ENCODE measurements around the gene MAGI1.

MAGI1 gene

GRCh38 chr3:65625305-65625704 is 413.4 kb downstream of the MAGI1 start:
- no peak overlapping the region for H3K4me3 ChIP-seq (replicated peaks; ENCODE audit: insufficient read depth, low read length)
- no peak for TF ChIP-seq POLR2AphosphoS5 (IDR thresholded peaks at IDR 0.05; ENCODE audit: low read depth)
- no peak for TF ChIP-seq SPI1 (IDR thresholded peaks at IDR 0.05; ENCODE audit: borderline replicate concordance, low read depth)
- no peak for TF ChIP-seq CTCF (IDR thresholded peaks at IDR 0.05; ENCODE audit: insufficient read depth, low read length)
- no peak for TF ChIP-seq GABPA (IDR thresholded peaks at IDR 0.05; ENCODE audit: low read depth)
- no peak for TF ChIP-seq REST (IDR thresholded peaks at IDR 0.05; ENCODE audit: insufficient replicate concordance, low read depth)

GRCh38 chr3:65623362-65623761 is 415.4 kb downstream of the MAGI1 start:
- no peaks in the 10 kb centered on the region for H3K27me3 ChIP-seq (ENCODE audit: insufficient read depth, poor library complexity, severe bottlenecking)
- H3K4me3 ChIP-seq (replicated peaks; ENCODE audit: insufficient read depth, low read length) = no peak overlapping the region
- no peak for DNase-seq (ENCODE audit: low read depth in 1 of 2, low spot score in 1 of 2)
- no peak overlapping the region for H3K27ac ChIP-seq (replicated peaks)
- TF ChIP-seq CTCF (IDR thresholded peaks at IDR 0.05; ENCODE audit: insufficient read depth, low read length) = no peak
- TF ChIP-seq POLR2AphosphoS5 (IDR thresholded peaks at IDR 0.05; ENCODE audit: low read depth) = no peak
- TF ChIP-seq GABPA (IDR thresholded peaks at IDR 0.05; ENCODE audit: low read depth) = no peak
- no peak for TF ChIP-seq SPI1 (IDR thresholded peaks at IDR 0.05; ENCODE audit: borderline replicate concordance, low read depth)
- TF ChIP-seq REST (IDR thresholded peaks at IDR 0.05; ENCODE audit: insufficient replicate concordance, low read depth) = no peak

More at GRCh38 chr3:65625305-65625704, 413.4 kb downstream of the MAGI1 start:
- no peak for DNase-seq (ENCODE audit: low read depth in 1 of 2, low spot score in 1 of 2)
- no peaks in the 10 kb centered on the region for H3K27me3 ChIP-seq (ENCODE audit: insufficient read depth, poor library complexity, severe bottlenecking)
- H3K27ac ChIP-seq (replicated peaks) = no peak overlapping the region

- no peak for DNase-seq (ENCODE audit: low read depth in 1 of 2, low spot score in 1 of 2)
- TF ChIP-seq POLR2AphosphoS5 (IDR thresholded peaks at IDR 0.05; ENCODE audit: low read depth) = no peak
- TF ChIP-seq REST (IDR thresholded peaks at IDR 0.05; ENCODE audit: insufficient replicate concordance, low read depth) = no peak
- no peak for TF ChIP-seq SPI1 (IDR thresholded peaks at IDR 0.05; ENCODE audit: borderline replicate concordance, low read depth)
- no peak for TF ChIP-seq GABPA (IDR thresholded peaks at IDR 0.05; ENCODE audit: low read depth)
- TF ChIP-seq CTCF (IDR thresholded peaks at IDR 0.05; ENCODE audit: insufficient read depth, low read length) = no peak
- Histone ChIP-seq H3K27ac (replicated peaks) (no peak overlapping the region), H3K27me3 (ENCODE audit: insufficient read depth, poor library complexity, severe bottlenecking) (no peaks in the 10 kb centered on the region), H3K4me3 (replicated peaks; ENCODE audit: insufficient read depth, low read length) (no peak overlapping the region)
These were observed 418.8 kb downstream of the MAGI1 start for GRCh38 chr3:65619888-65620287.

Data from HL-60 (cell line).